ENCODE measurements around the gene HMCN1.
"Not testable (repeated sequence)": the region's sequence is repeated elsewhere in the genome, so short reads cannot be mapped to it uniquely, and the experiment has no call there.

HMCN1 gene

DNA sequence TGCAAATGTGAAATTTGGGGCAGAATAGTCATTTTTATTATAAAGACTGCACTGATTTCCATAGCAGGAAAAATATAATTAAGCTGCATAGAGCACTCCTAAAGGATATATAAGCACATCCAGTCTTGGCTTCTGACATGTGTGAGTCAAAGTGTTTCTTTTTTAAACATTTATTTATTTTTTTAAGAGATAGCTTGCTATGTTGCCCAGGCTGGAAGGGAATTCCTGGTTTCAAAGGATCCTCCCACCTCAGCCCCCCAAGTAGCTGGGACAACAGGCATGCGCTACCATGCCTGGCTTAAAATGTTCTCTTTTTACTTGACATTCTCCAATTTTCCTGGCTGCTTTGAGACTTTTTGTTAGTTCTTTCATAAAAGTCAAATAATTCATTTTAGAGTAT is 126.1 kb downstream of the HMCN1 start:
- DNase-seq, result no peak

- no peak for DNase-seq
Observed at GRCh38 chr1:185860859-185861258, 126.7 kb downstream of the HMCN1 start.

DNA sequence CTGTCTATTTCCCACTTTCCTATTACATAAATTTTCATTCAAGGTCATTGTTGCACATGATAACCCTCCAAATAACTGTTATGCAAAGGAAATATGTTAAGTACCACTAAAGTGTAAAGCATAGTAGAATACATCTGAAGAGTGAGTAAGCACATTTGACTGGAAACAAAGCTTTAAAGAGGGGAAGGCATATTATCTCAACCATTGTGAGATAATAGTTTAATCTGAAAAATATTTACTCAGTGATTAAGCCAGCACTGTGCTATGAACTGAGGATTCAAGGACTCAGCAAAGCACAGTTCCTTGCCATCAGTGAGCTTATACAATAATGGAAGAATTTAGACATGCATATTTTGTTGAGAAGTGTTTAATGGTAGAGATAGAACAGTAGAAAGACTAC is 127.4 kb downstream of the HMCN1 start:
- DNase-seq, result no peak

DNA sequence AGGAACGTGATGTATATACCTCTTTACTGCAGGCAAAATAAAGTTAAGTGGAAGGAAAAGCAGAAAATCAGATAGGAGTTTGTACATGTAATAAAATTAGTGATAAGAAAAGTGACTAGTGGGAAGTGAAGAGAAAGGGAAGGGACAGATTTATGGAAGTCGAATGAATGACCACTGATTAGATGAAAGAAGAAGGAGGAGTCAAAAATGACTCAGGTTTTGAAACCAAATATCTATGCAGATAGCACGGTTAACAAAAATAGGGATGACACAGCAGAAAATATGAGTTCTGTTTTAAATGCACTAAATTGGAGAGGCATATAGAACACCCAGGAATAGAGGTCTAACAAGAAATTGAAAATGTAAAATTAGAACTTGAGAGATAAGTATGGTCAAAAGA is 128.0 kb downstream of the HMCN1 start:
- DNase-seq, result no peak

GRCh38 chr1:185864331-185864730 is 130.1 kb downstream of the HMCN1 start:
- DNase-seq, result no peak

GRCh38 chr1:185864889-185865517 is 130.8 kb downstream of the HMCN1 start:
- peak; percentile 75 for DNase-seq

DNA sequence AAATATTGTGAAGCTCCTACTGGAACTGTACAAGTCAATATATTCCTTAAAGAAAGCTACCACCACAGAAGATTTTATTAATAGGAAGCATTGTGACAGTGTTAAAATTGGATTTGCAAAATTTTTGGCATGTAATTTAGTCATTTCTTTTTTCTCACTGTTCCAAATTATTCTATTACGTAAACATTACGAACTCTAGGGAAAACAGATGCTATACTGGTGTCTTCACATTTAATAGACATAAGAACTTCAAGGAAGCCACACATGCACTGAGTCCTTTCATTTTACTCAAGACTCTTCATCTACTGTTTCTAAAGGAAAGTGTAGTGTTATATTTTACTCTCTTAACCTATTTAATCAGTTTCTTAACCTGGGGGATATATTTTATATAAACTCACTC is 135.4 kb downstream of the HMCN1 start:
- no peak for DNase-seq

DNA sequence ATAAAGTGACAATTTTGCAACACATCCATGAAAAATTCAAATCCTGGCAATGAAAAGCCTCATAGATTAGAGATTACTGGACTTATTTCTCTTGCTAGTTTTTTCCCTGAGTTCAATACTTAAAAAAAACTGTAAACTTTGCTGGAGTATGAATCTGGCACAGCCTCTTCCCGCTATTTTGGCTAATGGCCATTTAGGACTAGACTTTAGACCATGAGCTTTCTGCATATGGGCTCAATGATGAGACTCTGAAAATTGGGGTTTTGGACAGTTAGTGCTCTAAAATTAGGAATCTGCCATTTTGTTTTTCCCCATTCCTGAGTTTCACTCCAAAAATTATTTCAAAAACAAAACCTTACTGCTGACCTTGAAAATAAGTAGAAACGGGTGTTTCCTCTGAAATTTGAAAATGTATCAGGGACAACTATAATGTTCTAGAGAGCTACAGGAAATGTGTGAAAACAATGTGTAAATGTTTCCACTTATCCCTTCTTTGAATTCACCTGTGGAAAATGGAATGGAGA is 137.5 kb downstream of the HMCN1 start:
- no peak for DNase-seq

DNA sequence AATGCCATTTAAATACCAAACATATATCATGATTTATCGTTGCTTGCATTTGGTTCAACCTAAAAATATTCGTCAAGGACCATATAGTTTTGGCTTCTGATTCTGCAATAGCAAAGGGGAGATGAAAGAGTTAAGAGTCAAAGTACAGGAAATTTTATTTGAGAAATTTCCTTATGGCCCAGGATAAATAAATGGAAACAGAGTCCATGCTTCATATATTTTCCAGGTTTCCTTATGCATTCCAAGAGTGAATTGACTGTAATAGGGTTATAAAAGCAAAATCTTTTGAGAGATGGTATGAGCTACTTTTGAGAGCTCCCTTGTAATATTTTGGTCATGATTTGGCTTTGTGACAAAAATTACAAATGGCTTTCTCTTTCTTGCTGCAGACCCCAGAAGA is 140.1 kb downstream of the HMCN1 start:
- no peak for DNase-seq

DNA sequence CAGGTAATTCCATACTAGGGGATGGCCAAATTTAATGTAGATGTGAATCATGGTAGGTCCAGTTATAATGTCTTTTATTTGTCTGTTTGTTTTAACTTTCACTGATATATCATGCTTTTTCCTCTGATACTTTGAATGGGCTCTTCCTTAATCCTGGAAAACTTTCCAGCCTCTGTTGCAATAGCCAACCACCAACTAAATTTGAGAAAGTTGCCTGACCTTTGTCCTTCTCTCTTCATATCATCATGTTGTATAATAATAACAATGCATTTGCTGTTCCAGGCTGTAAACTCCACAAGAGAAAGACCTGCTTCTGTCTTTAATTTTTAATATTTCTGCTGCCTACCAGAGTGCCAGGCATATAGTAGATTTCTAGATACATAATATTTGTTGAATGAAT is 146.1 kb downstream of the HMCN1 start:
- no peak for DNase-seq

DNA sequence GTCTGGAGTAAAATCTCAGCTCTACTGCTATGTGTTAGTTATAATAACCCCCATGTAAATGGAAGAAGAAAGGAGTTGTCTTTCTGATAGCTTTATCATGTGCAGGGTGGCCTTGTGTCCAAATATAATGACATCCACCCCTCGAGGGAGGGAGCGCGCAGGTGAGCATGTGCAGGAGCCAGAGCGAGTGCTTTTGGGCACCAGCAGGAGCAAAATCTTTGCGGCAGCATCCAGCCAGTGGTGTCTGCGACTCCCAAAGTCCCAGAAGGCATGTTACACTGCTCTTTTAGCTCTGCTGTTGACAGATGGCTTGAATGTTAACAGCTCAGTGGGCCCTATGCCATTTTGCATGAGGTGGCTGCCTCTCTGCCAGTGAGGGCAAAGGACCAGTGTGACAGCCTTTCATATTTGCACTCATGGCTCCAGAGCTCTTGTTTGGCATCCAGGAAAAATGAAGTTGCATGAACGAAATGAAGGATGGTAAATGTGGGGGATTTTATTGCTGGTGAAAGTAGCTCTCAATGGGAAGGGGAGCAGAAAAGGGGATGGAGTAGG is 146.7 kb downstream of the HMCN1 start:
- no peak for DNase-seq

GRCh38 chr1:185886046-185886445 is 151.9 kb downstream of the HMCN1 start:
- no peak for DNase-seq

GRCh38 chr1:185886671-185887070 is 152.5 kb downstream of the HMCN1 start:
- DNase-seq, result no peak

DNA sequence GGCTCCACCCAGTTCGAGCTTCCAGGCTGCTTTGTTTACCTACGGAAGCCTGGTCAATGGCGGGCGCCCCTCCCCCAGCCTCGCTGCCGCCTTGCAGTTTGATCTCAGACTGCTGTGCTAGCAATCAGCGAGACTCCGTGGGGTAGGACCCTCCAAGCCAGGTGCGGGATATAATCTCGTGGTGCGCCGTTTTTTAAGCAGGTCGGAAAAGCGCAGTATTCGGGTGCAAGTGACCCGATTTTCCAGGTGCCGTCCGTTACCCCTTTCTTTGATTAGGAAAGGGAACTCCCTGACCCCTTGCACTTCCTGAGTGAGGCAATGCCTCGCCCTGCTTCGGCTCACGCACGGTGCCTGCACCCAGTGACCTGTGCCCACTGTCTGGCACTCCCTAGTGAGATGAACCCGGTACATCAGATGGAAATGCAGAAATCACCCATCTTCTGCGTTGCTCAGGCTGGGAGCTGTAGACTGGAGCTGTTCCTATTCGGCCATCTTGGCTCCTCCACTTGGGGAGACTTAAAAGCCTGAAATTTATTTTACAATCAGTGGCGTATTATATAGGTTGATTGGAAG is 158.7 kb downstream of the HMCN1 start:
- not testable (repeated sequence) for DNase-seq

- no peak for DNase-seq
Observed at GRCh38 chr1:185894791-185895190, 160.6 kb downstream of the HMCN1 start.

DNA sequence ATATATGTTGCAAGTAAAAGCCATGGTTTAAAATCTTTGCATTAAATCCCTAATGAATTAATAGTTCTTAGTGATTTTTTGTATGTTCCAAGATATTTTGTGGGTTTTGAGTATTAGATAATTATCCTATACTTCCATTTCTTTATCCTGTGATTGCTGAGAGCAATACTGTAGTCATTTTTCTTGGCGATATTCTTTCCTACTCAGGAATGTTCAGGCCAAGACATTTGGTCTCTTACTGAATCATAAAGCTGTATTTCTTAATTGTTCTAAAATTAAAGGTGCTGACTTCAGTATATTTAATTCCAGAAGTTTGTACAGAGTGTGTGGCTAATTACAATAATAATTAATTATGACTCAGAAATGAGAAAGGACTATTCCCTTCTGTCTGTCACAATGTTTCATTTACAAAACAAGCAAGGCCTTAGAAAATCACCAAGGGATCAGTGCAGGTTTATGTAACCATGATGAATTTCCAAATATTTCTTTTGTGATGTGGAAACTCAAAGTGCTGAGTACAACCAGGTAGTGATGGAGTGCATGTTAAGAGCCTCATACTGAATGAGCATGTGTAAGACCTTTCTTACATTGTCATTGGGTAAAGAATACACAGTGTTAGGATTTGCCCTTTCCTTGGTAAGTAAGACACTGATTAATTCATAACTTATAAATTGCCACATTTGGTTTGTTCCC is 161.2 kb downstream of the HMCN1 start:
- no peak for DNase-seq

- no peak for DNase-seq
Observed at GRCh38 chr1:185896863-185897262, 162.7 kb downstream of the HMCN1 start.

- no peak for DNase-seq
Observed at GRCh38 chr1:185906186-185906585, 172.0 kb downstream of the HMCN1 start.

DNA sequence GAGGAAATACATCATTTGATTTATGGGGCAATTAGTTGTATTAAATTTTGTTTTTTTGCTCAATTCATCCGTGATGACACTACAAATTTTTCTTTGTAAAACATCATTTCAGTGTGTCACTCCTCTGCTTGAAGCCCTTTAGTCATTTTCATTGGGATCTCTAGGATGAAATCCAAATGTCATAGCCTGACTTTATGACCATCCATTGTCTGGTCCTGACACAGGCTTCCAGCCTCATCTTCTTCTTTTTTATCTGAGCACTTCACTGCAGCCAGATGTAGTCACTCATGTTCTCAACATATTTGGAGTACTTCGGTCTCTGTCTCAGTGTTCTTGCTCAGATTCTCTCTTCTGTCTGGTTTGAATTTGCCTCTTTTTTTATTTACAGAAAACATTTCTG is 173.1 kb downstream of the HMCN1 start:
- DNase-seq, result no peak

- DNase-seq, result no peak
Observed at GRCh38 chr1:185911978-185912377, 177.8 kb downstream of the HMCN1 start.

GRCh38 chr1:185912504-185912903 is 178.3 kb downstream of the HMCN1 start:
- DNase-seq, result no peak

GRCh38 chr1:185914089-185914488 is 179.9 kb downstream of the HMCN1 start:
- no peak for DNase-seq

GRCh38 chr1:185916861-185917260 is 182.7 kb downstream of the HMCN1 start:
- no peak for DNase-seq

GRCh38 chr1:185917646-185918045 is 183.5 kb downstream of the HMCN1 start:
- DNase-seq, result no peak
